NAMALWA (cell line): ENCODE data around the gene CCL27.

Experiments
- DNase-seq: peaks from one replicate; pipeline ENCODE4 v3.0.0-alpha.2; 2015; ENCODE audit warnings: low spot score

The CCL27 gene

GRCh38 chr9:34627716-34628655 is 34.5 kb downstream of the CCL27 start:
- no peak for DNase-seq

GRCh38 chr9:34625186-34625486 is 37.3 kb downstream of the CCL27 start:
- DNase-seq: no peak

- no peak for DNase-seq
Measured at GRCh38 chr9:34624475-34625185, 37.8 kb downstream of the CCL27 start.

- DNase-seq: no peak
Measured at GRCh38 chr9:34623374-34624235, 38.9 kb downstream of the CCL27 start.

GRCh38 chr9:34620061-34620994 is 42.1 kb downstream of the CCL27 start, which contains the start of gene DCTN3:
TSS of gene DCTN3 (minus strand) at chr9:34620495. CDS start at chr9:34620464, 31 bp downstream.
- peak; percentile 97 for DNase-seq

GRCh38 chr9:34615132-34615531 is 47.3 kb downstream of the CCL27 start:
- no peak for DNase-seq

GRCh38 chr9:34612788-34613390 is 49.6 kb downstream of the CCL27 start:
- peak; percentile 89 for DNase-seq
